HCT116 (cell line): ENCODE results near the gene OR5H1. TPM values are rescaled to one million over a fixed set of nuclear protein-coding genes. Genes with fewer than 3 reads are reported as not detected.

Experiments used
- ATAC-seq: fragments of 200-7000 bp; cut with Tn5 transposase; 2 replicates; pipeline ENCODE4 v1.9.1; 2020; ENCODE audit warnings: mild to moderate bottlenecking, moderate library complexity
- BruUV-seq: library from RNA; stranded (reverse); fragments of 400-500 nt; replicated peaks from 2 replicates; lab custom pipeline; 2021; lab: Mats Ljungman, UMichigan
- CTCF ChIA-PET: fragments of 300-600 bp; sonication (Branson Sonifier 250); formaldehyde crosslinking; loops from one replicate; lab custom pipeline; 2021; ENCODE audit warnings: antibody characterized with exemption; lab: Charles Lee
- POLR2A ChIA-PET: fragments of 300-600, 350-600 bp; sonication (Branson Sonifier 250); formaldehyde crosslinking; loops from one replicate; lab custom pipeline; 2021; ENCODE audit warnings: antibody characterized with exemption; lab: Charles Lee
- RAD21 ChIA-PET, 2 experiments: fragments of 300-600 bp; sonication (Branson Sonifier 250); formaldehyde crosslinking; loops; one replicate each; lab custom pipeline; 2023; ENCODE audit warnings: low total read pairs in 2 of 2; ENCODE audit not compliant: uncharacterized antibody in 2 of 2, unreplicated experiment in 2 of 2, low non-redundant PET in 1 of 2; lab: Charles Lee
- DNase-seq: peaks from one replicate; pipeline ENCODE4 v3.0.0-alpha.2; 2010; ENCODE audit warnings: low read depth, low spot score
- H2AFZ ChIP-seq: fragments of 200-600 bp; shearing (Covaris generic), sonication (generic); 2 replicates; pipeline ENCODE4 v1.6.1; 2017; ENCODE audit warnings: low read depth, mixed run types, mixed read lengths, antibody characterized with exemption, low read length; ENCODE audit not compliant: poor library complexity, severe bottlenecking
- H3K27ac ChIP-seq: 2 replicates; pipeline ENCODE4 v1.5.1; 2012; ENCODE audit warnings: low read depth, low read length
- H3K27me3 ChIP-seq: fragments of 200-600 bp; sonication (generic); 2 replicates; pipeline ENCODE4 v1.6.1; 2016; ENCODE audit warnings: mixed run types, low read length, mixed read lengths; ENCODE audit not compliant: insufficient read depth
- H3K36me3 ChIP-seq, 2 experiments: fragments of 200-500 bp in 1 of 2; fragments of 200-600 bp in 1 of 2; sonication (Bioruptor generic) in 1 of 2; sonication (generic) in 1 of 2; 2 replicates each; pipeline versions ENCODE4 v1.5.1 to v1.6.1; 2014 to 2016; ENCODE audit warnings: low read length in 2 of 2, inconsistent platforms in 1 of 2, mixed read lengths in 1 of 2, mixed run types in 1 of 2; ENCODE audit not compliant: insufficient read depth in 2 of 2, control insufficient read depth in 1 of 2
- H3K4me1 ChIP-seq, 2 experiments: fragments of 200-600 bp in 1 of 2; sonication (generic) in 1 of 2; 2 replicates each; pipeline versions ENCODE4 v1.5.1 to v1.6.1; 2012 to 2017; ENCODE audit warnings: low read length in 2 of 2, inconsistent platforms in 1 of 2, mild to moderate bottlenecking in 1 of 2, mixed read lengths in 1 of 2, mixed run types in 1 of 2, moderate library complexity in 1 of 2; ENCODE audit not compliant: insufficient read depth in 2 of 2, control insufficient read depth in 1 of 2
- H3K4me2 ChIP-seq: fragments of 200-600 bp; sonication (generic); 2 replicates; pipeline ENCODE4 v1.6.1; 2017; ENCODE audit warnings: mixed run types, low read length, mixed read lengths
- H3K4me3 ChIP-seq, 2 experiments: fragments of 200-600 bp in 1 of 2; sonication (generic) in 1 of 2; replicated peaks in 1 of 2; 2 replicates each; pipeline ENCODE4 v1.5.1; 2011 to 2016; ENCODE audit warnings: low read length in 2 of 2, control low read depth in 1 of 2, low read depth in 1 of 2, mild to moderate bottlenecking in 1 of 2, mixed read lengths in 1 of 2, mixed run types in 1 of 2
- H3K79me2 ChIP-seq: fragments of 200-600 bp; sonication (generic); 2 replicates; pipeline ENCODE4 v1.6.1; 2017; ENCODE audit warnings: mild to moderate bottlenecking, mixed run types, low read length, moderate library complexity, mixed read lengths; ENCODE audit not compliant: insufficient read depth
- H3K9ac ChIP-seq: fragments of 200-600 bp; sonication (generic); 2 replicates; pipeline ENCODE4 v1.6.1; 2016; ENCODE audit warnings: low read length, mixed read lengths
- H3K9me2 ChIP-seq: fragments of 200-600 bp; sonication (generic), shearing (Covaris generic); 2 replicates; pipeline ENCODE4 v1.6.1; 2017; ENCODE audit warnings: mixed run types, mild to moderate bottlenecking, moderate library complexity; ENCODE audit not compliant: insufficient read depth
- H3K9me3 ChIP-seq, 2 experiments: fragments of 200-500 bp in 1 of 2; fragments of 200-600 bp in 1 of 2; sonication (Bioruptor generic) in 1 of 2; sonication (generic) in 1 of 2; 2 replicates each; pipeline ENCODE4 v1.6.1; 2014 to 2017; ENCODE audit warnings: low read length in 2 of 2, mixed read lengths in 2 of 2, inconsistent platforms in 1 of 2, low read depth in 1 of 2, mild to moderate bottlenecking in 1 of 2, mixed run types in 1 of 2, moderate library complexity in 1 of 2; ENCODE audit not compliant: control insufficient read depth in 1 of 2, insufficient read depth in 1 of 2
- H4K20me1 ChIP-seq: fragments of 200-600 bp; sonication (generic), shearing (Covaris generic); 2 replicates; pipeline ENCODE4 v1.6.1; 2017; ENCODE audit warnings: mixed run types, mild to moderate bottlenecking, moderate library complexity; ENCODE audit not compliant: insufficient read depth
- CBX3 ChIP-seq: IDR thresholded peaks from 2 replicates; pipeline ENCODE4 v1.6.1; 2012; ENCODE audit warnings: low read depth
- CEBPB ChIP-seq: IDR thresholded peaks from 2 replicates; pipeline ENCODE4 v1.6.1; 2012; ENCODE audit warnings: low read depth
- ELF1 ChIP-seq: IDR thresholded peaks from 2 replicates; pipeline ENCODE4 v1.6.1; 2012; ENCODE audit warnings: low read depth, borderline replicate concordance
- EZH2 ChIP-seq: fragments of 200-600 bp; sonication (generic); IDR thresholded peaks from 2 replicates; pipeline ENCODE4 v1.6.1; 2017; ENCODE audit warnings: antibody characterized with exemption, mixed run types
- FOSL1 ChIP-seq: IDR thresholded peaks from 2 replicates; pipeline ENCODE4 v1.6.1; 2012; ENCODE audit warnings: low read depth
- JUND ChIP-seq: IDR thresholded peaks from 2 replicates; pipeline ENCODE4 v1.6.1; 2012
- SIN3A ChIP-seq: IDR thresholded peaks from 2 replicates; pipeline ENCODE4 v1.6.1; 2012; ENCODE audit warnings: low read depth
- SP1 ChIP-seq: IDR thresholded peaks from 2 replicates; pipeline ENCODE4 v1.6.1; 2012; ENCODE audit warnings: low read depth
- SRF ChIP-seq: IDR thresholded peaks from 2 replicates; pipeline ENCODE4 v1.6.1; 2012; ENCODE audit warnings: low read depth
- TCF7L2 ChIP-seq: IDR thresholded peaks from 2 replicates; pipeline ENCODE4 v1.7.0; 2011; ENCODE audit warnings: borderline replicate concordance, inconsistent platforms; ENCODE audit not compliant: insufficient read depth, insufficient read length; ENCODE audit errors: extremely low read depth
- YY1 ChIP-seq: IDR thresholded peaks from 2 replicates; pipeline ENCODE4 v1.6.1; 2011; ENCODE audit warnings: low read length, low read depth, moderate library complexity, mild to moderate bottlenecking; ENCODE audit not compliant: insufficient replicate concordance; ENCODE audit errors: extremely low read depth
- ZFX ChIP-seq: fragments of 450-650 bp; IDR thresholded peaks from 2 replicates; pipeline ENCODE4 v1.6.1; 2017
- ZNF274 ChIP-seq: fragments of 200-500 bp; sonication (Bioruptor generic); IDR thresholded peaks from 2 replicates; pipeline ENCODE4 v1.6.1; 2014; ENCODE audit warnings: mild to moderate bottlenecking, low read depth, low read length, inconsistent platforms
- intact Hi-C: fragments of 100-400 bp; cut with micrococcal nuclease; formaldehyde crosslinking; loops from 2 replicates; pipeline ENCODE4 v1.10.0; 2022
- total RNA-seq: library from RNA; stranded (reverse); gene quantifications from one replicate; pipeline ENCODE4 v1.2.1, GENCODE V29; 2021; ENCODE audit not compliant: unreplicated experiment
- TF ChIP-seq, protein P1 (sequence below): IDR thresholded peaks from 2 replicates; pipeline ENCODE4 v1.6.1; 2012; ENCODE audit warnings: low read depth
- TF ChIP-seq, protein P2 (sequence below): IDR thresholded peaks from 2 replicates; pipeline ENCODE4 v1.6.1; 2012
- TF ChIP-seq, protein P3 (sequence below): IDR thresholded peaks from 2 replicates; pipeline ENCODE4 v1.6.1; 2011; ENCODE audit warnings: mild to moderate bottlenecking, low read length, moderate library complexity; ENCODE audit not compliant: insufficient replicate concordance; ENCODE audit errors: extremely low read depth
- TF ChIP-seq, protein P4 (sequence below): IDR thresholded peaks from 2 replicates; pipeline ENCODE4 v1.6.1; 2012

Gene OR5H1
- total RNA-seq, 1 experiment from 2014 or later, result not detected

DNA sequence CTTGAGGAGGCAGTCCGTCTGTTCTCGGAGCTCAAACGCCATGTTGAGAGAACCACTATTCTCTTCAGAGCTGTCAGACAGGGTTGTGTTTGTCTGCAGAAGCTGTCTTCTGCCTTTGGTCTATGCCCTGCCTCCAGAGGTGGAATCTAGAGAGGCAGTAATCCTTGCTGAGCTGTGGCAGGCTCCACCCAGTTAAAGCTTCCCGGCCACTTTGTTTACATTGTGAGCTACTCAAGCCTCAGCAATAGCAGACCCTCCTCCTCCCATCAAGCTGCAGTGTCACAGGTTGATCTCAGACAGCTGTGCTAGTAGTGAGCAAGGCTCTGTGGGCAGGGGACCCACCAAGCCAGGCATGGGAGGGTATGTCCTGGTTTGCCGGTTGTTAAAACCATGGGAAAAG, 34.6 kb upstream of the OR5H1 start (continued):
- TF ChIP-seq, protein P1, sequence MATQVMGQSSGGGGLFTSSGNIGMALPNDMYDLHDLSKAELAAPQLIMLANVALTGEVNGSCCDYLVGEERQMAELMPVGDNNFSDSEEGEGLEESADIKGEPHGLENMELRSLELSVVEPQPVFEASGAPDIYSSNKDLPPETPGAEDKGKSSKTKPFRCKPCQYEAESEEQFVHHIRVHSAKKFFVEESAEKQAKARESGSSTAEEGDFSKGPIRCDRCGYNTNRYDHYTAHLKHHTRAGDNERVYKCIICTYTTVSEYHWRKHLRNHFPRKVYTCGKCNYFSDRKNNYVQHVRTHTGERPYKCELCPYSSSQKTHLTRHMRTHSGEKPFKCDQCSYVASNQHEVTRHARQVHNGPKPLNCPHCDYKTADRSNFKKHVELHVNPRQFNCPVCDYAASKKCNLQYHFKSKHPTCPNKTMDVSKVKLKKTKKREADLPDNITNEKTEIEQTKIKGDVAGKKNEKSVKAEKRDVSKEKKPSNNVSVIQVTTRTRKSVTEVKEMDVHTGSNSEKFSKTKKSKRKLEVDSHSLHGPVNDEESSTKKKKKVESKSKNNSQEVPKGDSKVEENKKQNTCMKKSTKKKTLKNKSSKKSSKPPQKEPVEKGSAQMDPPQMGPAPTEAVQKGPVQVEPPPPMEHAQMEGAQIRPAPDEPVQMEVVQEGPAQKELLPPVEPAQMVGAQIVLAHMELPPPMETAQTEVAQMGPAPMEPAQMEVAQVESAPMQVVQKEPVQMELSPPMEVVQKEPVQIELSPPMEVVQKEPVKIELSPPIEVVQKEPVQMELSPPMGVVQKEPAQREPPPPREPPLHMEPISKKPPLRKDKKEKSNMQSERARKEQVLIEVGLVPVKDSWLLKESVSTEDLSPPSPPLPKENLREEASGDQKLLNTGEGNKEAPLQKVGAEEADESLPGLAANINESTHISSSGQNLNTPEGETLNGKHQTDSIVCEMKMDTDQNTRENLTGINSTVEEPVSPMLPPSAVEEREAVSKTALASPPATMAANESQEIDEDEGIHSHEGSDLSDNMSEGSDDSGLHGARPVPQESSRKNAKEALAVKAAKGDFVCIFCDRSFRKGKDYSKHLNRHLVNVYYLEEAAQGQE, result no peak

DNA sequence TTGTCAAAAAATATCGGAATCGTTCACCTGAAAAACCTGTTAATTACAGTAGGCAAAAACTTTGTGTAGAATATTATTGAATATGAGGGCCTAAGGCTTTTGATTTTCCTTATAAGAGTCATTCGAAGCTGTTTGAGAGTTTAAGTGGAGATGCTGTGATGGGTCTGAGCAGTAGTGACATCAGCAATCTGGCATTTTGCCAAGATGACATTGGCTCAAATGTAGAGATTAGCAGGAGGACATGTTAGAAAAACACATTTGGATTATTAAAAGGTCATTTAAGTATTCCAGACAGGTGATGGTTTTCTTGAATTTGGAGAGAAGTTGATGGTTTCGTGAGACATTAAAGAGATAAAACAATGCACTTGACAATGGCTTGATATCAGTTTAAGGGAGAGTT, 30.7 kb upstream of the OR5H1 start:
- no peaks in the 10 kb centered on the region for H3K9me3 ChIP-seq
- CTCF ChIA-PET, result no interaction called here
- H3K9me2 ChIP-seq, result 0 out of 2 replicates have a peak, but pooled peaks cover 4% of the 10 kb centered on the region
- TF ChIP-seq, protein P2, sequence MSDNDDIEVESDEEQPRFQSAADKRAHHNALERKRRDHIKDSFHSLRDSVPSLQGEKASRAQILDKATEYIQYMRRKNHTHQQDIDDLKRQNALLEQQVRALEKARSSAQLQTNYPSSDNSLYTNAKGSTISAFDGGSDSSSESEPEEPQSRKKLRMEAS, result no peak
- no peak for TF ChIP-seq ELF1
- TF ChIP-seq ZFX, result no peak
- TF ChIP-seq CBX3, result no peak
- TF ChIP-seq ZNF274, result no peak
- no peak for TF ChIP-seq CEBPB
- TF ChIP-seq, protein P3, sequence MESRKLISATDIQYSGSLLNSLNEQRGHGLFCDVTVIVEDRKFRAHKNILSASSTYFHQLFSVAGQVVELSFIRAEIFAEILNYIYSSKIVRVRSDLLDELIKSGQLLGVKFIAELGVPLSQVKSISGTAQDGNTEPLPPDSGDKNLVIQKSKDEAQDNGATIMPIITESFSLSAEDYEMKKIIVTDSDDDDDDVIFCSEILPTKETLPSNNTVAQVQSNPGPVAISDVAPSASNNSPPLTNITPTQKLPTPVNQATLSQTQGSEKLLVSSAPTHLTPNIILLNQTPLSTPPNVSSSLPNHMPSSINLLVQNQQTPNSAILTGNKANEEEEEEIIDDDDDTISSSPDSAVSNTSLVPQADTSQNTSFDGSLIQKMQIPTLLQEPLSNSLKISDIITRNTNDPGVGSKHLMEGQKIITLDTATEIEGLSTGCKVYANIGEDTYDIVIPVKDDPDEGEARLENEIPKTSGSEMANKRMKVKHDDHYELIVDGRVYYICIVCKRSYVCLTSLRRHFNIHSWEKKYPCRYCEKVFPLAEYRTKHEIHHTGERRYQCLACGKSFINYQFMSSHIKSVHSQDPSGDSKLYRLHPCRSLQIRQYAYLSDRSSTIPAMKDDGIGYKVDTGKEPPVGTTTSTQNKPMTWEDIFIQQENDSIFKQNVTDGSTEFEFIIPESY, result no peak
- TF ChIP-seq, protein P4, sequence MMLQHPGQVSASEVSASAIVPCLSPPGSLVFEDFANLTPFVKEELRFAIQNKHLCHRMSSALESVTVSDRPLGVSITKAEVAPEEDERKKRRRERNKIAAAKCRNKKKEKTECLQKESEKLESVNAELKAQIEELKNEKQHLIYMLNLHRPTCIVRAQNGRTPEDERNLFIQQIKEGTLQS, result no peak
- no peak for TF ChIP-seq YY1
- TF ChIP-seq JUND, result no peak
- no peak for TF ChIP-seq SIN3A
- no peak for TF ChIP-seq SP1
- TF ChIP-seq SRF, result no peak
- TF ChIP-seq FOSL1, result no peak
- TF ChIP-seq TCF7L2, result no peak
- TF ChIP-seq EZH2, result no peak
- TF ChIP-seq, protein P1, result no peak
- no peaks in the 10 kb centered on the region for H3K27me3 ChIP-seq
- no peaks in the 10 kb centered on the region for H3K79me2 ChIP-seq
- no peaks in the 10 kb centered on the region for H4K20me1 ChIP-seq
- intact Hi-C loops, result no loop called here
- no peak overlapping the region for H3K4me2 ChIP-seq
- no peak overlapping the region for H3K4me3 ChIP-seq
- no peak overlapping the region for H3K9ac ChIP-seq
- H3K36me3 ChIP-seq, result no peaks in the 10 kb centered on the region
- BruUV-seq, result no TSS peak
- no peak for ATAC-seq
- H2AFZ ChIP-seq, result no peak overlapping the region
- POLR2A ChIA-PET, result no interaction called here
- RAD21 ChIA-PET, result no interaction called here
- H3K27ac ChIP-seq, result no peak overlapping the region
- DNase-seq, result no peak
- H3K4me1 ChIP-seq, result no peaks in the 10 kb centered on the region
